ENCODE data around the gene LDHD.

LDHD gene

GRCh38 chr16:75114946-75115825 is 1.4 kb downstream of the LDHD start:
- H3K9me3 ChIP-seq (ENCODE audit: low read length), result no peaks in the 10 kb centered on the region
- H3K36me3 ChIP-seq (ENCODE audit: insufficient read depth, low read length), result no peaks in the 10 kb centered on the region
- H3K9me2 ChIP-seq (ENCODE audit: low read depth, low read length), result no peaks in the 10 kb centered on the region
- no peak overlapping the region for H2AFZ ChIP-seq (ENCODE audit: low read length)
- H3K27ac ChIP-seq (ENCODE audit: low read depth, low read length, poor library complexity, severe bottlenecking), result no peak overlapping the region
- no peaks in the 10 kb centered on the region for H3K79me2 ChIP-seq (ENCODE audit: insufficient read depth, low read length)
- H3F3A ChIP-seq (ENCODE audit: insufficient read depth, low read length), result no peaks in the 10 kb centered on the region
- H3K4me3 ChIP-seq (ENCODE audit: low read depth, low read length, poor library complexity, severe bottlenecking), result no peak overlapping the region
- H3K9ac ChIP-seq (ENCODE audit: low read length), result no peak overlapping the region
- peaks cover 13% of the 10 kb centered on the region for H3K4me1 ChIP-seq (ENCODE audit: insufficient read depth, low read length, severe bottlenecking)
- H3K4me2 ChIP-seq (ENCODE audit: low read length), result no peak overlapping the region
- no peak for TF ChIP-seq CTCF (IDR thresholded peaks at IDR 0.05; ENCODE audit: low read length)
- no peak for TF ChIP-seq EZH2 (IDR thresholded peaks at IDR 0.05; ENCODE audit: borderline replicate concordance, low read length)
- no peaks in the 10 kb centered on the region for H3K27me3 ChIP-seq (ENCODE audit: insufficient read depth, low read length)
- H4K20me1 ChIP-seq (ENCODE audit: insufficient read depth, low read length), result no peaks in the 10 kb centered on the region

GRCh38 chr16:75114179-75114945 is 2.2 kb downstream of the LDHD start:
- Histone ChIP-seq H4K20me1 (ENCODE audit: insufficient read depth, low read length) (no peaks in the 10 kb centered on the region), H3F3A (ENCODE audit: insufficient read depth, low read length) (no peaks in the 10 kb centered on the region), H3K4me1 (ENCODE audit: insufficient read depth, low read length, severe bottlenecking) (peaks cover 22% of the 10 kb centered on the region), H3K9me2 (ENCODE audit: low read depth, low read length) (no peaks in the 10 kb centered on the region), H3K79me2 (ENCODE audit: insufficient read depth, low read length) (no peaks in the 10 kb centered on the region), H3K4me2 (ENCODE audit: low read length) (no peak overlapping the region), H3K9me3 (ENCODE audit: low read length) (no peaks in the 10 kb centered on the region), H3K27me3 (ENCODE audit: insufficient read depth, low read length) (no peaks in the 10 kb centered on the region), H3K9ac (ENCODE audit: low read length) (no peak overlapping the region), H3K4me3 (ENCODE audit: low read depth, low read length, poor library complexity, severe bottlenecking) (no peak overlapping the region), H3K36me3 (ENCODE audit: insufficient read depth, low read length) (no peaks in the 10 kb centered on the region), H3K27ac (ENCODE audit: low read depth, low read length, poor library complexity, severe bottlenecking) (no peak overlapping the region), H2AFZ (ENCODE audit: low read length) (no peak overlapping the region)
- TF ChIP-seq CTCF (IDR thresholded peaks at IDR 0.05; ENCODE audit: low read length) (no peak), EZH2 (IDR thresholded peaks at IDR 0.05; ENCODE audit: borderline replicate concordance, low read length) (no peak)

DNA sequence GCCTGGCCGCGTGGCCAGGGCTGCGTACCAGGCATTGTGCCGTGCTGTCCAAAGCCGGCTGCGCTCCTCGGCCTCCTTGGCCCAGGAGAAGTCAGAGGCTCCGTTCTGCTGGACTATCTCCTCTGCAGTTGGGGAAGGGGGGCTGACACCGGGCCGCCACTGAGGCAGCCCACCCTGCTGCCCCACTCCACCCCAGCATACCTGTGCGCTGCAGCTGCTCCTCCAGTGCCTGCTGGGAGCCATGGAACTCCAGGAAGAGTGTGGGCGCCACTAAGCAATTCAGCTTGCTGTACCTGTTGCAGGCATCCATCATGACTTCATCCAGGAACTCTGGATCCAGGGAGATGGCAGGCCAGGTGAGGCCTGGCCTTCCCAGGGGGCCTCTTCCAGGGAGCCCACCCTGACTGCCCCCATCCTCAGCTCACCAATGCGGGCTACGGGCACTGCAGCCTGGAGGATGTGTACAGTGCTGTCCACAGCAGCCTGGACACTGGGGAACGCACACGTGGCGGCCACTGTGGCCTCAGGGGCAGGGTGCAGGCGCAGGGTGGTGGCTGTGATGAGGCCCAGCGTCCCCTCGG is 2.9 kb downstream of the LDHD start:
- no peaks in the 10 kb centered on the region for H3F3A ChIP-seq (ENCODE audit: insufficient read depth, low read length)
- H4K20me1 ChIP-seq (ENCODE audit: insufficient read depth, low read length), result no peaks in the 10 kb centered on the region
- TF ChIP-seq CTCF (IDR thresholded peaks at IDR 0.05; ENCODE audit: low read length), result no peak
- TF ChIP-seq EZH2 (IDR thresholded peaks at IDR 0.05; ENCODE audit: borderline replicate concordance, low read length), result no peak
- H3K4me2 ChIP-seq (ENCODE audit: low read length), result no peak overlapping the region
- no peak overlapping the region for H3K9ac ChIP-seq (ENCODE audit: low read length)
- no peaks in the 10 kb centered on the region for H3K27me3 ChIP-seq (ENCODE audit: insufficient read depth, low read length)
- no peaks in the 10 kb centered on the region for H3K9me2 ChIP-seq (ENCODE audit: low read depth, low read length)
- no peak overlapping the region for H3K27ac ChIP-seq (ENCODE audit: low read depth, low read length, poor library complexity, severe bottlenecking)
- no peaks in the 10 kb centered on the region for H3K79me2 ChIP-seq (ENCODE audit: insufficient read depth, low read length)
- H3K4me3 ChIP-seq (ENCODE audit: low read depth, low read length, poor library complexity, severe bottlenecking), result no peak overlapping the region
- H3K4me1 ChIP-seq (ENCODE audit: insufficient read depth, low read length, severe bottlenecking), result peaks cover 29% of the 10 kb centered on the region
- H3K9me3 ChIP-seq (ENCODE audit: low read length), result no peaks in the 10 kb centered on the region
- H3K36me3 ChIP-seq (ENCODE audit: insufficient read depth, low read length), result no peaks in the 10 kb centered on the region
- H2AFZ ChIP-seq (ENCODE audit: low read length), result no peak overlapping the region

Measured in OCI-LY1 (cell line).